ENCODE data around the gene ROR2. TPM values are rescaled to one million over a fixed set of nuclear protein-coding genes. Genes with fewer than 3 reads are reported as not detected.

The ROR2 gene
- total and polyA plus RNA-seq, 2 donors (not counting 3 experiments of a cell fraction or from before 2014, with no cell fraction given) = not detected

- Histone ChIP-seq H2AFZ (ENCODE audit: low read depth, low read length) (no peak overlapping the region), H3K4me3 (replicated peaks in 1 of 3; ENCODE audit: insufficient read depth in 1 of 3, low read depth in 1 of 3, low read length in 3 of 3) (no peak overlapping the region), H3K9me3 (replicated peaks; ENCODE audit: control insufficient read depth, insufficient read depth, low read length) (no peaks in the 10 kb centered on the region), H3K4me1 (ENCODE audit: control insufficient read depth, extremely low read depth, insufficient read depth, low read length) (no peaks in the 10 kb centered on the region), H3K27me3 (ENCODE audit: control insufficient read depth in 2 of 2, insufficient read depth in 2 of 2, low read length in 2 of 2) (no peaks in the 10 kb centered on the region), H3K9ac (replicated peaks; ENCODE audit: extremely low read depth, insufficient read depth, low read length) (no peak overlapping the region), H3K79me2 (ENCODE audit: control insufficient read depth, insufficient read depth, low read length) (no peaks in the 10 kb centered on the region), H3K9me1 (replicated peaks; ENCODE audit: control insufficient read depth, extremely low read depth, insufficient read depth, low read length) (no peaks in the 10 kb centered on the region), H3K4me2 (ENCODE audit: insufficient read depth, low read length) (no peak overlapping the region), H3K36me3 (ENCODE audit: control insufficient read depth in 2 of 2, extremely low read depth in 1 of 2, insufficient read depth in 2 of 2, low read length in 2 of 2) (no peaks in the 10 kb centered on the region), H3K27ac (ENCODE audit: insufficient read depth, low read depth, low read length) (no peak overlapping the region), H4K20me1 (replicated peaks; ENCODE audit: control insufficient read depth, extremely low read depth, insufficient read depth, low read length) (no peaks in the 10 kb centered on the region)
- DNase-seq (ENCODE audit: low read depth, low spot score) (no peak), FAIRE-seq (no peak)
- dilution Hi-C loops (cut with MboI; ENCODE audit: extremely low pct_ligation_motif_present, low sequenced_read_pairs) (no loop called here), intact Hi-C loops (cut with micrococcal nuclease) (no loop called here)
- no peak for TF ChIP-seq EZH2 (IDR thresholded peaks at IDR 0.05; ENCODE audit: borderline replicate concordance, low read depth, low read length, severe bottlenecking)
- TF ChIP-seq JUN (IDR thresholded peaks at IDR 0.05; ENCODE audit: borderline replicate concordance, insufficient read depth, insufficient read length, low read depth) = no peak
- TF ChIP-seq MYC (IDR thresholded peaks at IDR 0.05; ENCODE audit: low read depth, low read length) = no peak
- TF ChIP-seq MAX (IDR thresholded peaks at IDR 0.05; ENCODE audit: insufficient read depth, insufficient read length) = no peak
- no peak for TF ChIP-seq GATA2 (IDR thresholded peaks at IDR 0.05; ENCODE audit: insufficient read depth, insufficient read length, low read depth, low read length)
- ChIA-PET POLR2A (no interaction called here), CTCF (no interaction called here)
- no TSS peak for BruUV-seq (replicated peaks)
These were observed 321.1 kb downstream of the ROR2 start for GRCh38 chr9:91628892-91629291.

- POLR2A ChIA-PET = no interaction called here
- CTCF ChIA-PET = no interaction called here
- DNase-seq (ENCODE audit: low read depth, low spot score) (no peak), FAIRE-seq (no peak)
- Histone ChIP-seq H3K27me3 (ENCODE audit: control insufficient read depth in 2 of 2, insufficient read depth in 2 of 2, low read length in 2 of 2) (no peaks in the 10 kb centered on the region), H3K4me3 (replicated peaks in 1 of 3; ENCODE audit: insufficient read depth in 1 of 3, low read depth in 1 of 3, low read length in 3 of 3) (no peak overlapping the region), H3K4me2 (ENCODE audit: insufficient read depth, low read length) (no peak overlapping the region), H2AFZ (ENCODE audit: low read depth, low read length) (no peak overlapping the region), H3K27ac (ENCODE audit: insufficient read depth, low read depth, low read length) (no peak overlapping the region), H3K9me1 (replicated peaks; ENCODE audit: control insufficient read depth, extremely low read depth, insufficient read depth, low read length) (no peaks in the 10 kb centered on the region), H3K4me1 (ENCODE audit: control insufficient read depth, extremely low read depth, insufficient read depth, low read length) (no peaks in the 10 kb centered on the region), H3K79me2 (ENCODE audit: control insufficient read depth, insufficient read depth, low read length) (no peaks in the 10 kb centered on the region), H3K36me3 (ENCODE audit: control insufficient read depth in 2 of 2, extremely low read depth in 1 of 2, insufficient read depth in 2 of 2, low read length in 2 of 2) (no peaks in the 10 kb centered on the region), H4K20me1 (replicated peaks; ENCODE audit: control insufficient read depth, extremely low read depth, insufficient read depth, low read length) (no peaks in the 10 kb centered on the region), H3K9ac (replicated peaks; ENCODE audit: extremely low read depth, insufficient read depth, low read length) (no peak overlapping the region), H3K9me3 (replicated peaks; ENCODE audit: control insufficient read depth, insufficient read depth, low read length) (no peaks in the 10 kb centered on the region)
- BruUV-seq (replicated peaks) = no TSS peak
- intact Hi-C loops (cut with micrococcal nuclease) (no loop called here), dilution Hi-C loops (cut with MboI; ENCODE audit: extremely low pct_ligation_motif_present, low sequenced_read_pairs) (no loop called here)
- TF ChIP-seq JUN (IDR thresholded peaks at IDR 0.05; ENCODE audit: borderline replicate concordance, insufficient read depth, insufficient read length, low read depth) = no peak
- no peak for TF ChIP-seq GATA2 (IDR thresholded peaks at IDR 0.05; ENCODE audit: insufficient read depth, insufficient read length, low read depth, low read length)
- TF ChIP-seq POLR2AphosphoS5 (IDR thresholded peaks at IDR 0.05; ENCODE audit: insufficient read depth, low read depth, low read length) = no peak
- no peak for TF ChIP-seq FOS (IDR thresholded peaks at IDR 0.05; ENCODE audit: borderline replicate concordance, insufficient read depth, low read length)
- TF ChIP-seq POLR2A (IDR thresholded peaks at IDR 0.05; ENCODE audit: low read depth, low read length) = no peak
- no peak for TF ChIP-seq MYC (IDR thresholded peaks at IDR 0.05; ENCODE audit: low read depth, low read length)
- no peak for TF ChIP-seq MAX (IDR thresholded peaks at IDR 0.05; ENCODE audit: insufficient read depth, insufficient read length)
- no peak for TF ChIP-seq CTCF (IDR thresholded peaks at IDR 0.05; ENCODE audit: extremely low read depth in 1 of 2, insufficient read depth in 1 of 2, low read depth in 1 of 2, low read length in 2 of 2)
- TF ChIP-seq EZH2 (IDR thresholded peaks at IDR 0.05; ENCODE audit: borderline replicate concordance, low read depth, low read length, severe bottlenecking) = no peak
These were observed 324.7 kb downstream of the ROR2 start for GRCh38 chr9:91625331-91625730.

Measured in endothelial cell of umbilical vein (primary cell).